ENCODE measurements around the gene ARL2.
A peak's percentile ranks its signal among the peaks of the same experiment; 100 is the strongest.
"Not testable (repeated sequence)": the region's sequence is repeated elsewhere in the genome, so short reads cannot be mapped to it uniquely, and the experiment has no call there.

ARL2 gene

GRCh38 chr11:64976651-64977050, 37.3 kb upstream of the ARL2 start:
- H3K4me3 ChIP-seq (replicated peaks in 1 of 2; ENCODE audit: low read depth in 2 of 2, low read length in 2 of 2) = no peak overlapping the region
- no peak for TF ChIP-seq CTCF (IDR thresholded peaks at IDR 0.05; ENCODE audit: low read depth, low read length)
- no peak for DNase-seq (ENCODE audit: low read depth in 2 of 2)

GRCh38 chr11:64983339-64983738, 30.6 kb upstream of the ARL2 start:
- H3K4me3 ChIP-seq (replicated peaks in 1 of 2; ENCODE audit: low read depth in 2 of 2, low read length in 2 of 2); DNase-seq (ENCODE audit: low read depth in 2 of 2): not testable (repeated sequence)

GRCh38 chr11:64987998-64988854, 25.7 kb upstream of the ARL2 start:
- no peak for DNase-seq (ENCODE audit: low read depth in 2 of 2)
- no peak for TF ChIP-seq CTCF (IDR thresholded peaks at IDR 0.05; ENCODE audit: low read depth, low read length)
- H3K4me3 ChIP-seq (replicated peaks in 1 of 2; ENCODE audit: low read depth in 2 of 2, low read length in 2 of 2) = no peak overlapping the region

- no peak overlapping the region for H3K4me3 ChIP-seq (replicated peaks in 1 of 2; ENCODE audit: low read depth in 2 of 2, low read length in 2 of 2)
- no peak for DNase-seq (ENCODE audit: low read depth in 2 of 2)
- TF ChIP-seq CTCF (IDR thresholded peaks at IDR 0.05; ENCODE audit: low read depth, low read length) = no peak
Measured at GRCh38 chr11:64989416-64989815, 24.5 kb upstream of the ARL2 start.

- no peak for TF ChIP-seq CTCF (IDR thresholded peaks at IDR 0.05; ENCODE audit: low read depth, low read length)
- DNase-seq (ENCODE audit: low read depth in 2 of 2) = peak; percentile 46 to 64
- no peak overlapping the region for H3K4me3 ChIP-seq (replicated peaks in 1 of 2; ENCODE audit: low read depth in 2 of 2, low read length in 2 of 2)
Measured at GRCh38 chr11:64990222-64990923, 23.6 kb upstream of the ARL2 start.

- no peak for DNase-seq (ENCODE audit: low read depth in 2 of 2)
- TF ChIP-seq CTCF (IDR thresholded peaks at IDR 0.05; ENCODE audit: low read depth, low read length) = no peak
- H3K4me3 ChIP-seq (replicated peaks in 1 of 2; ENCODE audit: low read depth in 2 of 2, low read length in 2 of 2) = no peak overlapping the region
Measured at GRCh38 chr11:64994318-64994717, 19.6 kb upstream of the ARL2 start.

GRCh38 chr11:64996327-64996709, 17.6 kb upstream of the ARL2 start:
- DNase-seq (ENCODE audit: low read depth in 2 of 2) = peak in 1 of 2 donors; percentile 11
- peak overlapping the region in 1 of 2 donors; percentile 41 for H3K4me3 ChIP-seq (replicated peaks in 1 of 2; ENCODE audit: low read depth in 2 of 2, low read length in 2 of 2)
- no peak for TF ChIP-seq CTCF (IDR thresholded peaks at IDR 0.05; ENCODE audit: low read depth, low read length)
